IMR-90 (cell line): Measurements from ENCODE around the gene ZNF408. TPM values are rescaled to one million over a fixed set of nuclear protein-coding genes. Genes with fewer than 3 reads are reported as not detected.

Source experiments
- ATAC-seq: fragments of 200-7000 bp; cut with Tn5 transposase; 2 replicates; pipeline ENCODE4 v1.9.1; 2020; ENCODE audit warnings: low read depth, mild to moderate bottlenecking, moderate library complexity
- BruUV-seq: library from RNA; stranded (reverse); fragments of 400-500 nt; replicated peaks from 2 replicates; lab custom pipeline; 2021; lab: Mats Ljungman, UMichigan
- CTCF ChIA-PET: fragments of 300-600 bp; formaldehyde crosslinking; extraction: SDS; loops from one replicate; lab custom pipeline; 2021; ENCODE audit warnings: antibody characterized with exemption; lab: Yijun Ruan, JAX
- POLR2A ChIA-PET: fragments of 300-600 bp; sonication (Branson Sonifier 250); formaldehyde crosslinking; loops from one replicate; lab custom pipeline; 2022; ENCODE audit warnings: antibody characterized with exemption; ENCODE audit not compliant: unreplicated experiment; lab: Charles Lee
- DNase-seq: peaks from one replicate; pipeline ENCODE4 v3.0.0; 2013
- H2AFZ ChIP-seq: replicated peaks from 2 replicates; pipeline ENCODE3; 2013; ENCODE audit warnings: low read length, mild to moderate bottlenecking; ENCODE audit not compliant: poor library complexity
- H2AK5ac ChIP-seq: 2 replicates; pipeline ENCODE4 v1.6.1; 2013; ENCODE audit warnings: low read depth, low read length, inconsistent platforms
- H2AK9ac ChIP-seq: replicated peaks from 2 replicates; pipeline ENCODE3; 2013; ENCODE audit warnings: mild to moderate bottlenecking, low read depth, low read length, moderate library complexity; ENCODE audit not compliant: poor library complexity
- H2BK120ac ChIP-seq: 2 replicates; pipeline ENCODE4 v1.6.1; 2013; ENCODE audit warnings: low read depth, low read length, inconsistent platforms
- H2BK15ac ChIP-seq: 3 replicates; pipeline ENCODE4 v1.6.1; 2013; ENCODE audit warnings: low read depth, low read length, inconsistent platforms
- H2BK20ac ChIP-seq: 2 replicates; pipeline ENCODE4 v1.6.1; 2013; ENCODE audit warnings: low read depth, mild to moderate bottlenecking, inconsistent platforms, low read length, moderate library complexity
- H2BK5ac ChIP-seq: 2 replicates; pipeline ENCODE4 v1.6.1; 2013; ENCODE audit warnings: mild to moderate bottlenecking, low read depth, low read length, inconsistent platforms; ENCODE audit not compliant: poor library complexity, severe bottlenecking
- H3K14ac ChIP-seq: replicated peaks from 2 replicates; pipeline ENCODE4 v1.6.1; 2013; ENCODE audit warnings: low read depth, low read length, inconsistent platforms
- H3K18ac ChIP-seq: 2 replicates; pipeline ENCODE4 v1.6.1; 2013; ENCODE audit warnings: low read depth, low read length, control low read depth
- H3K23ac ChIP-seq: 2 replicates; pipeline ENCODE4 v1.6.1; 2013; ENCODE audit warnings: low read depth, low read length, inconsistent platforms
- H3K27ac ChIP-seq: 2 replicates; pipeline ENCODE4 v1.5.1; 2013; ENCODE audit warnings: mild to moderate bottlenecking, control low read depth, low read length; ENCODE audit not compliant: insufficient read depth
- H3K27me3 ChIP-seq: 2 replicates; pipeline ENCODE4 v1.6.1; 2013; ENCODE audit warnings: low read length; ENCODE audit not compliant: control insufficient read depth, insufficient read depth
- H3K36me3 ChIP-seq: 2 replicates; pipeline ENCODE4 v1.6.1; 2013; ENCODE audit warnings: low read length, mixed read lengths; ENCODE audit not compliant: control insufficient read depth, insufficient read depth
- H3K4ac ChIP-seq: 2 replicates; pipeline ENCODE4 v1.6.1; 2013; ENCODE audit warnings: low read depth, low read length, inconsistent platforms
- H3K4me1 ChIP-seq: 2 replicates; pipeline ENCODE4 v1.6.1; 2013; ENCODE audit warnings: low read length, mixed read lengths; ENCODE audit not compliant: control insufficient read depth, insufficient read depth
- H3K4me2 ChIP-seq: 2 replicates; pipeline ENCODE4 v1.6.1; 2013; ENCODE audit warnings: low read depth, mild to moderate bottlenecking, control low read depth, low read length, moderate library complexity
- H3K4me3 ChIP-seq: 2 replicates; pipeline ENCODE4 v1.5.1; 2013; ENCODE audit warnings: low read depth, mild to moderate bottlenecking, control low read depth, low read length, moderate library complexity; ENCODE audit not compliant: insufficient read depth
- H3K56ac ChIP-seq: 2 replicates; pipeline ENCODE4 v1.6.1; 2013; ENCODE audit warnings: low read length, inconsistent platforms; ENCODE audit not compliant: insufficient read depth; ENCODE audit errors: extremely low read depth
- H3K79me1 ChIP-seq, 2 experiments: 2 replicates each; pipeline ENCODE4 v1.6.1; 2013; ENCODE audit warnings: low read length in 2 of 2, inconsistent platforms in 1 of 2, low read depth in 1 of 2
- H3K9ac ChIP-seq: 2 replicates; pipeline ENCODE4 v1.6.1; 2013; ENCODE audit warnings: low read depth, low read length, control low read depth
- H3K9me1 ChIP-seq: 2 replicates; pipeline ENCODE4 v1.6.1; 2013; ENCODE audit warnings: low read length, inconsistent platforms; ENCODE audit not compliant: insufficient read depth
- H3K9me3 ChIP-seq: 2 replicates; pipeline ENCODE4 v1.6.1; 2013; ENCODE audit warnings: low read length; ENCODE audit not compliant: control insufficient read depth, insufficient read depth
- H4K20me1 ChIP-seq: 2 replicates; pipeline ENCODE4 v1.6.1; 2013; ENCODE audit warnings: low read length, inconsistent platforms; ENCODE audit not compliant: insufficient read depth
- H4K5ac ChIP-seq: 2 replicates; pipeline ENCODE4 v1.6.1; 2013; ENCODE audit warnings: mild to moderate bottlenecking, low read depth, low read length, control low read depth
- H4K8ac ChIP-seq, 2 experiments: 2 replicates each; pipeline ENCODE4 v1.6.1; 2013; ENCODE audit warnings: low read depth in 2 of 2, low read length in 2 of 2, control low read depth in 1 of 2, inconsistent platforms in 1 of 2
- H4K91ac ChIP-seq: 2 replicates; pipeline ENCODE4 v1.6.1; 2013; ENCODE audit warnings: low read depth, low read length, inconsistent platforms; ENCODE audit not compliant: insufficient read depth
- BHLHE40 ChIP-seq: fragments of 150-350 bp; IDR thresholded peaks from 2 replicates; pipeline ENCODE4 v1.6.1; 2016; ENCODE audit warnings: mild to moderate bottlenecking, low read depth, low read length
- CEBPB ChIP-seq: IDR thresholded peaks from 2 replicates; pipeline ENCODE4 v1.6.1; 2012; ENCODE audit warnings: low read depth, low read length, improper control_type of control experiment
- CHD1 ChIP-seq: IDR thresholded peaks from 2 replicates; pipeline ENCODE4 v1.6.1; 2012; ENCODE audit warnings: low read depth, low read length, improper control_type of control experiment
- FOS ChIP-seq: fragments of 150-350 bp; IDR thresholded peaks from 2 replicates; pipeline ENCODE4 v1.6.1; 2016; ENCODE audit warnings: low read depth, low read length
- MAFK ChIP-seq: IDR thresholded peaks from 2 replicates; pipeline ENCODE4 v1.6.1; 2012; ENCODE audit warnings: low read depth, low read length, improper control_type of control experiment
- NFE2L2 ChIP-seq: fragments of 150-350 bp; IDR thresholded peaks from 2 replicates; pipeline ENCODE4 v1.6.1; 2016; ENCODE audit warnings: low read depth, mild to moderate bottlenecking, low read length
- RAD21 ChIP-seq: IDR thresholded peaks from 2 replicates; pipeline ENCODE4 v1.6.1; 2012; ENCODE audit warnings: low read length, improper control_type of control experiment
- SMC3 ChIP-seq: fragments of 150-350 bp; IDR thresholded peaks from 2 replicates; pipeline ENCODE4 v1.6.1; 2016; ENCODE audit warnings: low read depth, mild to moderate bottlenecking, antibody characterized with exemption, low read length, moderate library complexity
- WGBS, 2 experiments: methylation state at CpG; one replicate each; pipeline versions ENCODE4 v1.1.5 to v1.1.7; 2013; ENCODE audit warnings: missing lambda C conversion rate in 2 of 2; ENCODE audit not compliant: insufficient read length in 1 of 2; ENCODE audit errors: extremely low coverage in 2 of 2; 5-methylcytosine and 5-hydroxymethylcytosine counted together
- dilution Hi-C: fragments of 300-500 bp; cut with HindIII; formaldehyde crosslinking; loops from one replicate; pipeline ENCODE4 v1.14.3; 2018; ENCODE audit warnings: low sequenced_read_pairs; ENCODE audit not compliant: unreplicated experiment
- in situ Hi-C: fragments of 300-500 bp; cut with MboI; formaldehyde crosslinking; loops from 3 replicates; pipeline ENCODE4 v1.14.3; 2019; ENCODE audit warnings: low sequenced_read_pairs, inconsistent platforms, mixed read lengths
- intact Hi-C: fragments of 100-400 bp; cut with micrococcal nuclease; formaldehyde crosslinking; loops from 2 replicates; pipeline ENCODE4 v1.10.0; 2022
- polyA plus RNA-seq, 3 experiments: library from polyadenylated mRNA; depleted of rRNA; stranded (reverse); fragments of >200 nt; gene quantifications; 2 replicates each; pipeline ENCODE4 v1.2.3, GENCODE V29; 2012; ENCODE audit warnings: low replicate concordance in 1 of 3
- total RNA-seq: library from RNA; depleted of rRNA; stranded (reverse); fragments of >200 nt; gene quantifications from 2 replicates; pipeline ENCODE4 v1.2.3, GENCODE V29; 2012

ZNF408 gene
- total and polyA plus RNA-seq, 2 of the 4 experiments (the other 2 are of a cell fraction): 9.5 to 11.1 TPM

- H2BK20ac ChIP-seq: no peak overlapping the region
- H3K56ac ChIP-seq: no peak overlapping the region
- H3K36me3 ChIP-seq: no peaks in the 10 kb centered on the region
- H2AFZ ChIP-seq: no peak overlapping the region
- H3K27me3 ChIP-seq: no peaks in the 10 kb centered on the region
- no peak overlapping the region for H2BK15ac ChIP-seq
- no peak overlapping the region for H3K4me2 ChIP-seq
- ATAC-seq (no peak), DNase-seq (no peak)
- BruUV-seq: no TSS peak
- H2BK5ac ChIP-seq: no peak overlapping the region
- no peak overlapping the region for H2AK9ac ChIP-seq
- ChIA-PET CTCF (no interaction called here), POLR2A (no interaction called here)
- H2AK5ac ChIP-seq: no peak overlapping the region
- dilution Hi-C loops (no loop called here), intact Hi-C loops (no loop called here), in situ Hi-C loops (no loop called here)
- WGBS, 2 experiments: no CpG with 5 or more reads among the region's 1 CpG
- no peaks in the 10 kb centered on the region for H3K9me3 ChIP-seq
- no peaks in the 10 kb centered on the region for H4K20me1 ChIP-seq
- H2BK120ac ChIP-seq: no peak overlapping the region
- no peak overlapping the region for H4K5ac ChIP-seq
- no peak overlapping the region for H3K9ac ChIP-seq
- H3K4me3 ChIP-seq: no peak overlapping the region
- no peaks in the 10 kb centered on the region for H3K79me1 ChIP-seq
- H3K14ac ChIP-seq: no peak overlapping the region
- no peak overlapping the region for H3K18ac ChIP-seq
- H3K4me1 ChIP-seq: no peaks in the 10 kb centered on the region
- no peak overlapping the region for H3K27ac ChIP-seq
- H4K8ac ChIP-seq: no peak overlapping the region
- TF ChIP-seq RAD21 (no peak), SMC3 (no peak), CHD1 (no peak), CEBPB (no peak), NFE2L2 (no peak), MAFK (no peak), BHLHE40 (no peak), FOS (no peak)
- no peak overlapping the region for H3K23ac ChIP-seq
- H3K4ac ChIP-seq: no peak overlapping the region
- no peak overlapping the region for H4K91ac ChIP-seq
- no peaks in the 10 kb centered on the region for H3K9me1 ChIP-seq
These were observed 32.4 kb downstream of the ZNF408 start for GRCh38 chr11:46733234-46733633.
